MG63 (cell line): Measurements from ENCODE around the gene LENG9. TPM values are rescaled to one million over a fixed set of nuclear protein-coding genes. Genes with fewer than 3 reads are reported as not detected.
"Not testable (repeated sequence)": the region's sequence is repeated elsewhere in the genome, so short reads cannot be mapped to it uniquely, and the experiment has no call there.

Experiments
- DNase-seq: peaks from one replicate; pipeline ENCODE4 v3.0.0-alpha.2; 2020
- H3K27me3 ChIP-seq: fragments of 250-450 bp; sonication (Bioruptor Pico); 2 replicates; pipeline ENCODE4 v1.5.1; 2020; ENCODE audit warnings: mild to moderate bottlenecking, moderate library complexity
- H3K36me3 ChIP-seq: fragments of 250-450 bp; sonication (Bioruptor Pico); 2 replicates; pipeline ENCODE4 v1.5.1; 2020; ENCODE audit warnings: mild to moderate bottlenecking, moderate library complexity
- H3K4me3 ChIP-seq: fragments of 250-450 bp; sonication (Bioruptor Pico); 2 replicates; pipeline ENCODE4 v1.5.1; 2020; ENCODE audit warnings: mild to moderate bottlenecking, moderate library complexity
- H3K9me3 ChIP-seq: fragments of 250-450 bp; sonication (Bioruptor Pico); 2 replicates; pipeline ENCODE4 v1.5.1; 2020; ENCODE audit warnings: mild to moderate bottlenecking, moderate library complexity
- total RNA-seq: library from RNA; depleted of rRNA; stranded (reverse); fragments of >200 nt; shearing (Covaris generic); gene quantifications from 2 replicates; pipeline ENCODE4 v1.2.3, GENCODE V29; 2014; ENCODE audit warnings: low replicate concordance

The LENG9 gene
- total RNA-seq, 1 experiment from 2014 or later, result 8.6 TPM

DNA sequence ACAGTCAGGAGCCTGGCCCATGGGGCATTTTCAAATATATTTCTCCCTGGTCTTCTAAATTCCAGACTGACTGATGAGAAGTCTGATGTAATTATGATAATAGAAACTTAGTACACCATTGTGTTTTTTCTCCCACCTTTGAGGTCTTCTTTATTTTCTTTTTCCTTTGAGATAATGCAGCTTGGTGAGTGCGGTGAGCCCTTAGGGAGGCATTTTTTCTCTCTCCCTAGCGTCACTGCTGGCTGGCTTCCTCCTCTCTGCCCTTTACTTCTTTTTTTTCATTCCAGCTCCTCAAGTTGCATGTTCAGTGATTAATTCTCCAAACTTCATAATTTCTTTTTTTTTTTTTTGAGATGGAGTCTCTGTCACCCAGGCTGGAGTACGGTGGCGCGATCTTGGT lies 22.3 kb upstream of the LENG9 start:
- Histone ChIP-seq H3K9me3 (no peaks in the 10 kb centered on the region), H3K4me3 (no peak overlapping the region), H3K27me3 (peaks cover 21% of the 10 kb centered on the region), H3K36me3 (no peaks in the 10 kb centered on the region)
- no peak for DNase-seq

DNA sequence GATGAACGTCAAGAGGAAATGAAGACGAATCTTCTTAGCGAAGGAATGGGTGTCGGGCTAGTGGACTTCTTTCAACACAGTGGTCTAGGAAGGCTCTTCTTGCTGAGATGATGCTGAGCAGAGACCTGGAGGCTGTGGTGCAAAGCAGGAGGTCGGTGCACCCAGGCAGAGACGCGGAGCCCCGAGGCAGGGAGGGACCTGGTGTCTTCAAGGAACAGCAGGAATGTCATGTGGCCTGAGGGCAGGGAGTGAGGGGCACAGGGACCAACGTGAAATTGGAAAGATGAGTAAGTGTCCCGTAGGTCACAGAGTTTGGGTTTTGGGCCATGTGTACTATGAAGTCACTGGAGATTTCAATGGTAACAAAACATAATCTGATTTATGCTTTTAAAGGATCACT lies 20.9 kb upstream of the LENG9 start:
- Histone ChIP-seq H3K4me3 (no peak overlapping the region), H3K36me3 (no peaks in the 10 kb centered on the region), H3K9me3 (no peaks in the 10 kb centered on the region), H3K27me3 (peaks cover 17% of the 10 kb centered on the region)
- DNase-seq, result no peak

DNA sequence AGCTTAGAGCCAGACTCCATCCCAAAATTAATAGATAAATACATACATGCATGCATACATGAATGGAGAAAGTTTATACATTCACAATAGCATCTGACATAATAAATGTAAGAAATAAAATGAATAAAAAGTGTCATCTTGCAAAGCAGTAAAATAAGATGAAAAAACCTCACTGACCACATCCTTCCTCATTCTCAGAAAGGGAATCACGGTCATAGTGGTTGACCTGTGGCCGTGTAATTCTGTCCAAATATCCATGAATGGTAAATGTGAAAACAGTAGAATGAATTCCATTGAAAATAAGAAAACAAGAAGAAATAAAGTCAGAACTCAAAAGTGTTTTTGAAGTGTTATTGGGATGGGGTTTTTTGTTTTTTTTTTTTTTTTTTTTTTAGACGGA lies 19.3 kb upstream of the LENG9 start:
- H3K9me3 ChIP-seq, result no peaks in the 10 kb centered on the region
- no peak overlapping the region for H3K4me3 ChIP-seq
- peaks cover 18% of the 10 kb centered on the region for H3K27me3 ChIP-seq
- DNase-seq, result no peak
- H3K36me3 ChIP-seq, result no peaks in the 10 kb centered on the region

DNA sequence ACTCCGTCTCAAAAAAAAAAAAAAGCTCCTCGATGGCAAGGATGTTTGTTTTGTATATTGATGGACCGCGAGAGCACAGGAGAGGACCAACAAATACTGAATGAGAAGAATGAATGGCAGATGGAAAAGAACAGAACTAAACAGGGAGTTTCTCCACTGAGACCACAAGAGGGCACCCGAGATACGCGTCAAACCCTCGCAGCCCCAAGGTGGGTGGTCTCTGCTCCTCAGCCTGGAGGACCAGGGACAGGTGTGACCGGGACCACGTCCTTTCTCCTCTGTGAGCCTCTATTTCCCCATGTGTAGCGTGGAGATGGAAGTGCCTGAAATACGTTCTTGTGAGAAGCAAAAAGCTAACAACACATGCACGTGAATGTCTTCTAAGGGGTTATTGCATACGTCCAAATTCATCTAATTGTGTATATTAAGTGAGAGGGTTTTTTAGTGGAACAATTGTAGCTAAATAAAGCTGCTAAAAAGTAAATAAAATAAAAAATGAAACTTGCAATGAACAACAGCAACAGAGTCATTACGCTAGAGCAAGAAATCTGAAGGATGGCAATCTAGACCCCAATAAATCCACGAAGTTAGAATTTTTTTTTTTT lies 17.9 kb upstream of the LENG9 start:
- peak; percentile 35 for DNase-seq
- H3K36me3 ChIP-seq, result no peaks in the 10 kb centered on the region
- peaks cover 18% of the 10 kb centered on the region for H3K27me3 ChIP-seq
- no peak overlapping the region for H3K4me3 ChIP-seq
- no peaks in the 10 kb centered on the region for H3K9me3 ChIP-seq

DNA sequence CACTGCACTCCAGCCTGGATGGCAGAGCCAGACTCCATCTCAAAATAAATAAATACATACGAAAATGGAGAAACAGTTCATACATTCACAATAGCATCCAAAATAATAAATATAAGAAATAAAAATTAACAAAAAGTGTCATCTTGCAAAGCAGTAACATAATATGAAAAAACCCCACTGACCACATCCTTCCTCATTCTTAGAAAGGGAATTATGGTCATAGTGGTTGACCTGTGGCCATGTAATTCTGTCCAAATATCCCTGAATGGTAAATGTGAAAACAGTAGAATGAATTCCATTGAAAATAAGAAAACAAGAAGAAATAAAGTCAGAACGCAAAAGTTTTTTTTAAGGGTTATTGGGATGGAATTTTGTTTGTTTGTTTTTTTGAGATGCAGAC lies 16.5 kb upstream of the LENG9 start:
- Histone ChIP-seq H3K36me3 (no peaks in the 10 kb centered on the region), H3K27me3 (peaks cover 13% of the 10 kb centered on the region), H3K9me3 (no peaks in the 10 kb centered on the region), H3K4me3 (no peak overlapping the region)
- no peak for DNase-seq

DNA sequence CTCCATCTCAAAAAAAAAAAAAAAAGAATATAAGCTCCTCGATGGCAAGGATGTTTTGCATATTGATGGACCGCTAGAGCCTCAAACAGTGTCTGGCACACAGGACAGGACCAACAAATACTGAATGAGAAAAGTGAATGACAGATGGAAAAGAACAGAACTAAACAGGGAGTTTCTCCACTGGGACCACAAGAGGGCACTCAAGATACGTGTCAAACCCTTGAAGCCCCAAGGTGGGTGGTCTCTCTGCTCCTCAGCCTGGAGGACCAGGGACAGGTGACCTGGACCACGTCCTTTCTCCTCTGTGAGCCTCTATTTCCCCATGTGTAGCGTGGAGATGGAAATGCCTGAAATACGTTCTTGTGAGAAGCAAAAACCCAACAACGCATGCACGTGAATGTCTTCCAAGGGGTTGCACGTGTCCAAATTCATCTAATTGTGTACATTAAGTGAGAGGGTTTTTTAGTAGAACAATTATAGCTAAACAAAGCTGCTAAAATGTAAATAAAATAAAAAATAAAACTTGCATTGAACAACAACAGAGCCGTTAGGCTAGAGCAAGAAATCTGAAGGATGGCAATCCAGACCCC lies 15.2 kb upstream of the LENG9 start:
- DNase-seq, result no peak
- Histone ChIP-seq H3K9me3 (no peaks in the 10 kb centered on the region), H3K4me3 (no peak overlapping the region), H3K36me3 (no peaks in the 10 kb centered on the region), H3K27me3 (peaks cover 7% of the 10 kb centered on the region; the same call in 1 of the 2 replicates)

DNA sequence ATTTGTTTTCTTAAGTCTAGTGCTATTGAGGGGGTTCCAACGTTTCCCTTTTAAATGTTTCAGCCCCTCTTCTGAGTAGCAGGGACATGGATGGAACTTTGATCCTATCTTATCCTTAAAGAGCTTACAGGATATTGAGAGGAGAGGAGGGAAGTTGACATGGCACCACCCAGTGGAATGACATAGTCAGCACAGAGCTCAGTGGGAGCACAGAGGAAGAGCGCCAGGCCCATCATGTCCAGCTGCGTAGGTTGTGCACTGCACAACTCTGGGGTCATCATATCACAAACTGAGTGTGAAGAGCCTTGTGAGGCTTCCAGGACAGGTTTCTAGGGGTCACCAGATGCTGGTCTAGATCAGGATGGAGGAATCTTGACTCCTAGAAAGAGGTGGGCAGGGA lies 14.1 kb upstream of the LENG9 start:
- peaks cover 5% of the 10 kb centered on the region; the same call in 1 of the 2 replicates for H3K27me3 ChIP-seq
- H3K36me3 ChIP-seq, result no peaks in the 10 kb centered on the region
- DNase-seq, result no peak
- no peaks in the 10 kb centered on the region for H3K9me3 ChIP-seq
- no peak overlapping the region for H3K4me3 ChIP-seq

DNA sequence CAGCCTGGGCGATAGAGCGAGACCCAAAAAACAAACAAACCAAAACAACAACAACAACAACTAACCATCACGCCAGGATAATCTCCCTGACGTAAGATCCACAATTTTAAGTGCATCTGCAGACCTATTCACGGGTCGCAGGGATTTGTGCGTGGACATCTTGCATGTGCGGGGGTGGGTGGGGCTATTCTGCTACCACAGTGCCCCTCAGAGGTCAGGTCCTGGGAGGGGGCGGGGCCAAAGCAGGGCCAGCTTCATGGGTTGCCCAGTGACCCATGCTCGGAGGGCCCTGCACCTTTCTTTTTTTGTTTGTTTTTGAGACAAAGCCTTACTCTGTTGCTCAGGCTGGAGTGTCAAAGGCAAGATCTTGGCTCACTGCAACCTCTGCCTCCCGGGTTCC lies 12.1 kb upstream of the LENG9 start:
- peaks cover 5% of the 10 kb centered on the region; the same call in 1 of the 2 replicates for H3K27me3 ChIP-seq
- DNase-seq, result no peak
- H3K4me3 ChIP-seq, result no peak overlapping the region
- no peaks in the 10 kb centered on the region for H3K36me3 ChIP-seq
- no peaks in the 10 kb centered on the region for H3K9me3 ChIP-seq

DNA sequence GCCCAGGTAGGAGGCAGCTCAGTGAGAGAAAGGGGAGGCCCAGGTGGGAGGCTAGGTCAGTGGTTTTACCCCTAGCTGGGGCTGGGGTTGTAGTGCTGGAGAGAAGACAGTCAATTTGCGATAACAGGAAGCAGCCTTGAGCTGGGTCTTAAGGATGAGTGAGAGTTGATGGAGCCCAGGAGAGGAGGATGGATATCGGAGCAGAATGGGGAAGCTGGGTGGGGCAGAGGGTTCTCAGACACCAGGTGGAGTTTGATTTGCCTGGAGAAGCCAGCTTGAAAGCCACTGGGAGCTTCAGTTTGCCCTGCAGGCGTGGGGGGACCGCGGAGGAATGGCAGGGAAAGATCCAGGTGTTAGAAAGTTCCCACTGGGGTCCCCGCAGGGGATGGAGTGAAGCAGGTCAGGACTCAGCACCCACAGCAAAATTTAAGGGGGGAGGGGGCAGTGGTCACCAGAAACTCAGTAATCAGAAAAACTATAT lies 10.4 kb upstream of the LENG9 start:
- no peak for DNase-seq
- Histone ChIP-seq H3K4me3 (no peak overlapping the region), H3K27me3 (no peaks in the 10 kb centered on the region), H3K36me3 (no peaks in the 10 kb centered on the region), H3K9me3 (no peaks in the 10 kb centered on the region)

DNA sequence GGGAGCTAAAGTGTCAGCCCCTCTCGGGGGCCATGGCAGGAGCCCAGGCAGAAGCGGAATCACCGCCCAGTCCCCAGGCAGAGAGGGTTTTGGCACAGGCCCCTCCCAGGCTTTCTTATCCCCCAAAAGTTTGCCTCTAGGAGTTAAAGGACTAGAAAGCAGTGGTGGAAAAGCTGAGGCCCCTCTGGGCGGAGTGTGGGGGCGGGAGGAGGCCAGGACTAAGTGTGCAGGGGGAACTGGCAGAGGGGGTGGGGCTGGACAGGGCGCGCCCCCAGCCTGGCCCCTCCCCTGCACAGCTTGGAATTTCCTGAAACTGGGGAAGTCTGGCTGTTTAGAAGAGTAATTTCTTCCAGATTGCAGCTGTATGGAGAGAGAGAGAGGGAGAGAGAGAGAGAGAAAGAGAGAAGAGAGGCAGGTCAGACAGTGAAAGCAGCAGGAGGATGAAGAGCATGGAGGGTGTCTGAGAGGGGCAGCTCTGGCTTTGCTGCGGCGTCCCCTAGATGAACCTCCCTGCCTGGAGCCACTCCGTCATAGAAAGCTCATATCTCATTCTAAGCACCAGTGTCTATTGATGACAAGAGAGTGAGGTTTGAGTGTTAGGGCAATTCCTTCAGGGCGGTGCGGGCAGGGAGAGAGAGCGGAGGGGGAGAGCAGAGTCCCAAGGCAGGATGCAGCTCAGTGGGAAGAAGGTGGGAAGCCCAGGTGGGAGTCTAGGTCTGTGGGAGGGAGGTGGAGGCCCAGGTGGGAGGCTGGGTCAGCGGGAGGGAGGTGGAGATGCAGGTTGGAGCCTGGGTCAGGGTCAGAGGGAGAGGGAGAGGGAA lies 9.7 kb upstream of the LENG9 start, which contains the start of gene CDC42EP5:
Gene CDC42EP5 (minus strand): TSS at position 226 of the 821 bp plus-strand sequence. CDS start 7,749 bp downstream, outside the sequence.
- DNase-seq, result peak; percentile 73
- Histone ChIP-seq H3K4me3 (peak within 1 kb of the TSS; percentile 36), H3K36me3 (no peaks in the 10 kb centered on the region), H3K9me3 (no peaks in the 10 kb centered on the region), H3K27me3 (no peaks in the 10 kb centered on the region)

DNA sequence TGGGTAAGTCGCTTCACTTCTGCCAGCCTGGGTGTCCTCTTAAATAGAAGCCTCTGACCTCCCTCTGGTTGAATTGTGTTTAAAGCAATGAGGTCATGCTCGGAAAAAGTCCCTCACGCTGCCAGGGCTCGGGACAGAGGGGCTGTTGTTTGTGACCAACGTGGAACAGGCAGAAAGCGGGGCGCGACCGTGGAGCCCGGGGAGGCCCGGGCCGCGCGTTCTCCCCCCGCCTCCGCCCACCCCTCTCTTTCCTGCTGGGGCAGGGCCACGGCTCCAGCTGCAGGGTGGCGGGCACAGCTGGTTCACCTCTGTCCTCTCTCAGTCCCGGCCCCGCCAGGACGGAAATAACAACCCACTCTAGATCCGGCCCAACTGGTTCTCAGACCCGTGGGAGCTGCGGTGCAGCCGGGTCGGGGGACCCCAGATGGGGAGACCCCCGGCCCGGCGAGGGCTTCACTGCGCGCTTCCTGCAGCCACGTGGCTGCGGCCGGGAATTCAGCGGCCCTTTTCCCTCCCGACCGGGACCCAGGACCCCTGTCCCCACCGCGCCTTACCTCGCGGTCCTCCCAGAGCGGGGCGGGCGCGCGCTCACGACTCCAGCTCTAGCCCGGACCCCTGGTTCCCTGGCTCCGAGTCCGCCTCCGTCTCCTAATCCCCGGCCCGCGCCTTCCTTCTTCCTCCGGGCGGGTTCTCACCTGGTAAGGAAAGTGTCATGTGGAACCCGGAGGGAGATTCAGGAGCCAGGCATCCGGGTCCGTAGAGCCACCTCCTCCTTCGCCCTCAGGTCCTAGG lies 7.6 kb upstream of the LENG9 start:
- Histone ChIP-seq H3K27me3 (no peaks in the 10 kb centered on the region), H3K36me3 (no peaks in the 10 kb centered on the region), H3K4me3 (no peak overlapping the region), H3K9me3 (no peaks in the 10 kb centered on the region)
- no peak for DNase-seq

DNA sequence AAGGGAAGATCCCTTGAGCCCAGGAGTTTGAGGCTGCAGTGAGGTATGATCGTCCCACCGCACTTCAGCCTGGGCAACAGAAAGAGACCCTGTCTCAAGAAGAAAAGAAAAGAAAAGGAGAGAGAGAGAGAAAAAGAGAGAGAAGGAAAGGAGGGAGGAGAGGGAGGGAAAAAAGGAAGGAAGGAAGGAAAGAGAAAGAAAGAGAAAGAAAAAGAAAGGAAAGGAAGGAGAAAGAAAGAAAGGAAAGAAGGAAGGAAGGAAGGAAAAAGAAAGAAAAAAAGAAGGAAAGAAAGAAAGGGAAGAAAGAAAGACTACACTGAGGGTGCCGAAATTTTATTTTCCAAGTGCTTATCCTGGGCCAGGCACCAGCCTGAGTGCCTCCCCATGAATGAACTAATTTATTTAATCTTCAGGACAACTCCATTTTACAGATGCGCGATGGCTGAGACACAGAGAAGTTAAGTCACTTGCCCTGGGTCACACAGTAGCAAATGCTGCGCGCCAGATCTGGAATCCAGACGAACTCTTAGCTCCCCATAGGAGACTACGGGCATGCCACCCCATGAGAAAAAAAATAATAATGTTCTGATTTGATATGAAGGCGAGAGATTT lies 6.8 kb upstream of the LENG9 start:
- DNase-seq, result no peak
- Histone ChIP-seq H3K27me3 (no peaks in the 10 kb centered on the region), H3K9me3 (no peaks in the 10 kb centered on the region), H3K36me3 (no peaks in the 10 kb centered on the region), H3K4me3 (no peak overlapping the region)

DNA sequence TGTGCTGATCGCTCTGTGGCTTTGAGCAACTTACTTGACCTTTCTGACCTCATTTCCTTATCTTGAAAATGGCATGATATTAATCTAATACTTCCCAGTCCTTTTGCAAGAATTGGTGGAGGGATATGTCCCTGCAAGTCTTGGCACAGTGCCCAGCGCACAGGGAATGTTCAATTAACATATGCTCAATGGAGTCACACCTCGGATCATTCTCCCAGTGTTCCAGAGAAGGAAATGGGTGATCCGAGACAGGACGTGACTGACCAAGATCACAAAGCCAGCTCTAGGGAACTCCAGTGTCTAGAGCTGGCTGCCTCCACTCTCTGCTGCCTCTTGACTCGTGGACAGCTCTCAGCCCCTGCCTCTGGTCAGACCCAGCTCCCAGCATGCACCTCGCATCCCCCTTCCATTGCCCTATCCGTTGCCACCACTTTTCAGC lies 5.9 kb upstream of the LENG9 start:
- Histone ChIP-seq H3K9me3 (no peaks in the 10 kb centered on the region), H3K4me3 (no peak overlapping the region), H3K36me3 (no peaks in the 10 kb centered on the region), H3K27me3 (no peaks in the 10 kb centered on the region)
- DNase-seq, result no peak

DNA sequence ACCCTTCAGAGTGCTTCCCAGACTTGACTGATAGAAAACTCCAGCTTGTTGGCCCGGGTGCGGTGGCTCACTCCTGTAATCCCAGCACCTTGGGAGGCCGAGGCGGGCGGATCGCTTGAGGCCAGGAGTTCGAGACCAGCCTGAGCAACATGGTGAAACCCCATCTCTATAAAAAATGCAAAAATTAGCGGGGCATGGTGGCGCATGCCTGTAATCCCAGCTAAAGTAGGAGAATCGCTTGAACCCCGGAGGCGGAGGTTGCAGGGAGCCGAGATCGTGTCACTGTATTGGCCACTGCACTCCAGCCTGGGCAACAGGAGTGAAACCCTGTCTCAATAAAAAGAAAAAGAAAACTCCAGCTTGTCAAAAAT lies 2.5 kb upstream of the LENG9 start:
- DNase-seq, H3K27me3 ChIP-seq, H3K9me3 ChIP-seq, H3K4me3 ChIP-seq: not testable (repeated sequence)
- peaks cover 17% of the 10 kb centered on the region for H3K36me3 ChIP-seq

DNA sequence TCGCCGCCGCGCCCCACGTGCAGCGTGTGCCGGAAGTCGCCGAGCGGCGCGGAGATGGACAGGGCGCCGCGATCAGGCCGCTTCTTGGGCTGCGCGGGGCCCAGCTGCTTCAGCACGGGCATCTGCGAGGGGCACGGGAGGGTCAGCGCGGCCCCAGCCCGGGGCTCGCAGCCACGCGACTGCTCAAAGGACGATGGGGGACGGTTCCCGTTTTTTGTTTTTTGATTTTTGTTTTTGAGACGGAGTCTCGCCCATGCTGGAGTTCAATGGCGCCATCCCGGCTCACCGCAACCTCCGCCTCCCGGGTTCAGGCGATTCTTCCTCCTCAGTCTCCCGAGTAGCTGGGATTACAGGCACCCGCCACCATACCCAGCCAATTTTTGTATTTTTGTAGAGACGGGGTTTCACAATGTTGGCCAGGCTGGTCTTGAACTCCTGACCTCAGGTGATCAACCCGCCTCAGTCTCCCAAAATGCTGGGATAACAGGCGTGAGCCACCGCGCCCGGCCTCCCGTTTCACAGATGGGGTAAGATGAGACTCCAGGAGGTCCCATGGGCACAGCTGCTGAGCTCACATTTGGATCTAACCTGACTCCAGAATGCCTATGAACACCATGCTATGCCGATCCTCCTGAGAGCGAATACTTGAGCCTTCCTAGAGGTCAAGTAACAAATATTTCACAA lies 2.0 kb upstream of the LENG9 start:
- peaks cover 21% of the 10 kb centered on the region for H3K36me3 ChIP-seq
- H3K9me3 ChIP-seq, result no peaks in the 10 kb centered on the region
- H3K4me3 ChIP-seq, result no peak overlapping the region
- DNase-seq, result no peak
- H3K27me3 ChIP-seq, result no peaks in the 10 kb centered on the region
